ENCODE results near the gene PSEN1. TPM values are rescaled to one million over a fixed set of nuclear protein-coding genes. Genes with fewer than 3 reads are reported as not detected.

The PSEN1 gene
- polyA plus RNA-seq, 1 of the 3 experiments (the other 2 are of a cell fraction) = 9.0 TPM

DNA sequence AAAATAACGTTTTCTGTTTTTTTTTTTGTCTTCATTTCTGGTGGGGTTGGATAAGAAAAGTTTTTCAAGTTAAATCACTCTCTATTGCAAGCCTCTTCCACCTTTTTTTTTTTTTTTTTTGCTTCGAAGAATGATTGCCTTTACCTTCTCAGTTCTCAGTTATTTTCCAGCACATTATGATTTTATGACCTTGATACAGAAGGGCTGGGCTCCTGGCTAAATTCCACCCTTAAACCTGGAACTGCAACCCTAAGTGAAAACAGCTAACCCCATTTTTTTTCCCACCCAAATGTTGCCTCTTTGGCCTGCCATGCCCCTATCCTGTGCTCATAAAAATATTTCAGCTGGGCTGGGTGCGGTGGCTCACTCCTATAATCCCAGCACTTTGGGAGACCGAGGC, 31.4 kb downstream of the PSEN1 start:
- no peak for DNase-seq
- TF ChIP-seq MEF2A (IDR thresholded peaks at IDR 0.05; ENCODE audit: borderline replicate concordance, low read depth) (no peak), TAF1 (IDR thresholded peaks at IDR 0.05; ENCODE audit: borderline replicate concordance, low read depth, low read length) (no peak), YY1 (IDR thresholded peaks at IDR 0.05; ENCODE audit: low read depth) (no peak), SMC3 (IDR thresholded peaks at IDR 0.05; ENCODE audit: low read depth, low read length) (no peak), CHD2 (IDR thresholded peaks at IDR 0.05; ENCODE audit: low read length, partially characterized antibody) (no peak), TEAD4 (IDR thresholded peaks at IDR 0.05; ENCODE audit: borderline replicate concordance, insufficient read depth) (no peak), FOXJ3 (CRISPR knock-in tag; IDR thresholded peaks at IDR 0.05) (no peak), RXRA (IDR thresholded peaks at IDR 0.05; ENCODE audit: borderline replicate concordance, low read depth) (no peak), FOSL2 (IDR thresholded peaks at IDR 0.05; ENCODE audit: borderline replicate concordance, low read depth) (no peak), NFIC (IDR thresholded peaks at IDR 0.05; ENCODE audit: borderline replicate concordance) (no peak), JUND (IDR thresholded peaks at IDR 0.05) (no peak), RFX5 (IDR thresholded peaks at IDR 0.05; ENCODE audit: low read length) (no peak), SIN3A (IDR thresholded peaks at IDR 0.05; ENCODE audit: borderline replicate concordance, low read depth, low read length) (no peak), MAX (IDR thresholded peaks at IDR 0.05; ENCODE audit: low read depth) (no peak), GATA2 (CRISPR knock-in tag; IDR thresholded peaks at IDR 0.05) (no peak), POLR2AphosphoS5 (IDR thresholded peaks at IDR 0.05; ENCODE audit: low read depth, low read length) (no peak), EP300 (IDR thresholded peaks at IDR 0.05; ENCODE audit: borderline replicate concordance in 1 of 2, low read depth in 1 of 2, low read length in 1 of 2) (no peak), RCOR1 (IDR thresholded peaks at IDR 0.05; ENCODE audit: low read length) (no peak)
- TF ChIP-seq, protein P1, sequence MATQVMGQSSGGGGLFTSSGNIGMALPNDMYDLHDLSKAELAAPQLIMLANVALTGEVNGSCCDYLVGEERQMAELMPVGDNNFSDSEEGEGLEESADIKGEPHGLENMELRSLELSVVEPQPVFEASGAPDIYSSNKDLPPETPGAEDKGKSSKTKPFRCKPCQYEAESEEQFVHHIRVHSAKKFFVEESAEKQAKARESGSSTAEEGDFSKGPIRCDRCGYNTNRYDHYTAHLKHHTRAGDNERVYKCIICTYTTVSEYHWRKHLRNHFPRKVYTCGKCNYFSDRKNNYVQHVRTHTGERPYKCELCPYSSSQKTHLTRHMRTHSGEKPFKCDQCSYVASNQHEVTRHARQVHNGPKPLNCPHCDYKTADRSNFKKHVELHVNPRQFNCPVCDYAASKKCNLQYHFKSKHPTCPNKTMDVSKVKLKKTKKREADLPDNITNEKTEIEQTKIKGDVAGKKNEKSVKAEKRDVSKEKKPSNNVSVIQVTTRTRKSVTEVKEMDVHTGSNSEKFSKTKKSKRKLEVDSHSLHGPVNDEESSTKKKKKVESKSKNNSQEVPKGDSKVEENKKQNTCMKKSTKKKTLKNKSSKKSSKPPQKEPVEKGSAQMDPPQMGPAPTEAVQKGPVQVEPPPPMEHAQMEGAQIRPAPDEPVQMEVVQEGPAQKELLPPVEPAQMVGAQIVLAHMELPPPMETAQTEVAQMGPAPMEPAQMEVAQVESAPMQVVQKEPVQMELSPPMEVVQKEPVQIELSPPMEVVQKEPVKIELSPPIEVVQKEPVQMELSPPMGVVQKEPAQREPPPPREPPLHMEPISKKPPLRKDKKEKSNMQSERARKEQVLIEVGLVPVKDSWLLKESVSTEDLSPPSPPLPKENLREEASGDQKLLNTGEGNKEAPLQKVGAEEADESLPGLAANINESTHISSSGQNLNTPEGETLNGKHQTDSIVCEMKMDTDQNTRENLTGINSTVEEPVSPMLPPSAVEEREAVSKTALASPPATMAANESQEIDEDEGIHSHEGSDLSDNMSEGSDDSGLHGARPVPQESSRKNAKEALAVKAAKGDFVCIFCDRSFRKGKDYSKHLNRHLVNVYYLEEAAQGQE (IDR thresholded peaks at IDR 0.05; ENCODE audit: low read depth, low read length) = no peak
- TF ChIP-seq, protein P2, sequence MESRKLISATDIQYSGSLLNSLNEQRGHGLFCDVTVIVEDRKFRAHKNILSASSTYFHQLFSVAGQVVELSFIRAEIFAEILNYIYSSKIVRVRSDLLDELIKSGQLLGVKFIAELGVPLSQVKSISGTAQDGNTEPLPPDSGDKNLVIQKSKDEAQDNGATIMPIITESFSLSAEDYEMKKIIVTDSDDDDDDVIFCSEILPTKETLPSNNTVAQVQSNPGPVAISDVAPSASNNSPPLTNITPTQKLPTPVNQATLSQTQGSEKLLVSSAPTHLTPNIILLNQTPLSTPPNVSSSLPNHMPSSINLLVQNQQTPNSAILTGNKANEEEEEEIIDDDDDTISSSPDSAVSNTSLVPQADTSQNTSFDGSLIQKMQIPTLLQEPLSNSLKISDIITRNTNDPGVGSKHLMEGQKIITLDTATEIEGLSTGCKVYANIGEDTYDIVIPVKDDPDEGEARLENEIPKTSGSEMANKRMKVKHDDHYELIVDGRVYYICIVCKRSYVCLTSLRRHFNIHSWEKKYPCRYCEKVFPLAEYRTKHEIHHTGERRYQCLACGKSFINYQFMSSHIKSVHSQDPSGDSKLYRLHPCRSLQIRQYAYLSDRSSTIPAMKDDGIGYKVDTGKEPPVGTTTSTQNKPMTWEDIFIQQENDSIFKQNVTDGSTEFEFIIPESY (IDR thresholded peaks at IDR 0.05; ENCODE audit: borderline replicate concordance, low read depth) = no peak
- 91% methylated on average over 4 of the region's 4 CpGs for WGBS (ENCODE audit: low lambda C conversion rate)
- Histone ChIP-seq H3K36me3 (replicated peaks in 1 of 2; ENCODE audit: control insufficient read depth in 1 of 2, insufficient read depth in 2 of 2, low read length in 1 of 2) (peaks cover 56 to 60% of the 10 kb centered on the region in 2 experiments), H3K9me2 (no peaks in the 10 kb centered on the region), H2AFZ (ENCODE audit: low read depth) (no peak overlapping the region), H3F3A (replicated peaks; ENCODE audit: insufficient read depth) (peaks cover 5% of the 10 kb centered on the region), H3K27me3 (ENCODE audit: insufficient read depth) (no peaks in the 10 kb centered on the region), H3K4me3 (ENCODE audit: low read depth in 2 of 2, low read length in 1 of 2) (no peak overlapping the region), H3K9ac (no peak overlapping the region), H3K4me1 (ENCODE audit: control insufficient read depth in 1 of 2, insufficient read depth in 2 of 2, low read depth in 1 of 2, low read length in 1 of 2) (no peaks in the 10 kb centered on the region), H4K20me1 (ENCODE audit: insufficient read depth) (no peaks in the 10 kb centered on the region), H3K9me3 (no peaks in the 10 kb centered on the region), H3K79me2 (ENCODE audit: insufficient read depth) (peaks cover 3% of the 10 kb centered on the region; the same call in 1 of the 2 replicates), H3K27ac (ENCODE audit: low read depth in 2 of 2, low read length in 1 of 2) (no peak overlapping the region), H3K4me2 (no peak overlapping the region)
- ChIA-PET POLR2A (interaction anchor here (0.7 kb wide), 1 partner anchor 309 kb away, joined by 3 read pairs; no protein-coding TSS in a partner anchor), CTCF (interaction anchor here (2.8 kb wide), 1 partner anchor 304 kb away, joined by 8 read pairs; no protein-coding TSS in a partner anchor)
